GM21825 (cell line): ENCODE data around the gene MPHOSPH8.
"Not testable (repeated sequence)": the region's sequence is repeated elsewhere in the genome, so short reads cannot be mapped to it uniquely, and the experiment has no call there.

Source experiments
- ATAC-seq: cut with Tn5 transposase; IDR thresholded peaks from one replicate; pipeline ENCODE4 v1.9.1; 2021; ENCODE audit warnings: mild to moderate bottlenecking, moderate library complexity; ENCODE audit not compliant: unreplicated experiment

Gene MPHOSPH8

DNA sequence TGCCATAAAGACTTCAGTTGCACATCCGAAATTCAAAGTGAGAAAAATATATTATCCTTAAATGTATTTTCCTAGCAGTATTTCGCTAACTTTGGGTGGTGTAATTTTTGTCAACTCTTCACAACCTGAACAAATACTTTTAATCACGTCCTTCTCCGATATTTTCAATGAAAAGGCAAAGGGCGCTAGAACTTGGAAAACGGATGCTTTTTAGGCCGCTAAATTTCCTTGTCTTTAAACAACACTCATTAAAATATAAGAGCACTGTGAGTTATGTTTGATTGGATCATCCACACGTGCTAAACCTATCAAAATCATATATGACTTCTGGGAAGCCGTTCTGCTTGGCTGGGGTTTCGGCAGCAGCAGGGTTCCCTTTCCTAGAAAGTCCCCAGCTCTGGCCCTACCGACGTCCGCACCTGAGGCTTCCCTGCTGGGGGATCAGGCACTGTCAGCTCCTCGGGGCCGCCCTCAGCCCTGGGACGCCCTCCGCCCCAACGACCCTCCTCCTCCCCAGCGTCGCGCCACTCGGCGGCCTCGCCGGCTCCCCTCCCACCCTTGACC lies 462 bp upstream of the MPHOSPH8 start:
- ATAC-seq, result no peak

DNA sequence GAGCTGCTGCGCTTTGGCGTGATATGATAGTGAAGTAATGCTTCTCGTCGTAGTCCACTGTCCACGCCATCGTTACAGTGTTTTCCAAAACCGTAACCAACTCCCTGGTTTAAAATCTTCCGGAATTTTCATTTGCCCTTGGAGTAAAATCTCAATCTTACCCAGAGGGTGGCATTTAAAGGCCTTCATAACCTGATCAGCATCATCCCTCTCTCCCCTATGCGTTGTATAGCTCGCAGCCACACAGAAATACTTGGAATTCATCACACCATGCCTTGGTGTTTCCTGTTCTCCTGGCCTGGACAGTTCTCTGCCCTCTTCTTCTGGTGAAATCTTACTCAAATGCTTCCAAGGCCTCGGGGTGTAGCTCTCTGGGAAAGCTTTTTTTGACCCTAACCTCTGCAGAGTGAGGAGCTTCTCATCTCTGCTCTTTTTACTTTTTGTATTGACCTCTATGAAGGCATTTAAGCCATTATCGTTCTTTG lies 839 bp downstream of the MPHOSPH8 start:
- no peak for ATAC-seq

DNA sequence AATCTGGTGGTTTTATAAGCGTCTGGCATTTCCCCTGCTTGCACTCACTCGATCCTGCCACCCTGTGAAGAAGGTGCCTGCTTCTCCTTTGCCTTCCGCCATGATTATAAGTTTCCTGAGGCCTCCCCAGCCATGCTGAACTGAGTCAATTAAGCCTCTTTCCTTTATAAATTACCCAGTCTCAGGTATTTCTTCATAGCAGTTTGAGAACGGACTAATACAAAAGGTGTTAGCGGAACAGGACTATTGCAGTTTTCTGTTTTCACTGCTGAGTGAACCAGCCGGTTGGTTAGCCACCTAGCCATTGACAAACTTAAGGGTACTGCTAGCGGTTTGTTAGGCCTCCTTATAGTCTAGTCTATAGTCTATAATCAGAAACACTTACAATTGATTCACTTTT lies 2.5 kb downstream of the MPHOSPH8 start:
- ATAC-seq, result not testable (repeated sequence)

DNA sequence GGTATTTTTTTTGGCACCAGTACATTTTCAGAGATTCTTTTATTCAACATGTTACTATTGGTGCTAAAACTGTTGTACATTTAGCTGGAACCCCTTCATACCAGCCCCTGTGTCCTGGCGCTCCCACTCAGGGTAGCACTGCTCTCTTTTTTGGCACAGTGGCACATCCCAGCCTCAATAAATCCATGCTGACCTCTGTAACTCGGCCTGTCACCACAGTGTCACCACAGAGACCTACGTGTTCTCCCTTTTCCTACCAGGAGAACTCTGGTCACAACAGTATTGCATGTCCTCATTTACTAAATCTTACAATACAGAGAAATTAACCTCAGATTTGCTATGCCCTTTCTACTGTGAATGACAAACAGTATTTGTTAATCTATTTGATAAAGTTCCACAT lies 10.2 kb downstream of the MPHOSPH8 start:
- no peak for ATAC-seq

DNA sequence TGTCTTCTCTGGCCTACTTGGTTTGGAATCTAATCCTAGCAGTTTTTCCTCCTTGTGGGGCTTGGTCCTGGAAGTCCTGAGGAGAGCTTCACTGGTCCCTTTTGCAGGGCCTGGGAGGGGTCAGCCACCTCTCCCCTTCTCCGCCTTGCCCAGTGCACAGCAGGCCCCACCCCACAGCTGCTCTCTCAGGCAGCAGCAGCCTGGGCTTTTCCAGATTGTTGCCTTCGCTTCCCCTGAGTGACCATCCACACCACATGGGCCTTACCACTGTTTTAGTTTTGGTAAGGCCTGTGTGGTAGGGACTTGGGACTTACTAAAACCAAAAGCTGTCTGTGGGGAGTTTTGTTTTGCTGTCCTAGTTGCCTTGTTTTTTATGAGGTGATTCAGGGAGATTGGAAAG lies 11.5 kb downstream of the MPHOSPH8 start:
- ATAC-seq, result no peak

DNA sequence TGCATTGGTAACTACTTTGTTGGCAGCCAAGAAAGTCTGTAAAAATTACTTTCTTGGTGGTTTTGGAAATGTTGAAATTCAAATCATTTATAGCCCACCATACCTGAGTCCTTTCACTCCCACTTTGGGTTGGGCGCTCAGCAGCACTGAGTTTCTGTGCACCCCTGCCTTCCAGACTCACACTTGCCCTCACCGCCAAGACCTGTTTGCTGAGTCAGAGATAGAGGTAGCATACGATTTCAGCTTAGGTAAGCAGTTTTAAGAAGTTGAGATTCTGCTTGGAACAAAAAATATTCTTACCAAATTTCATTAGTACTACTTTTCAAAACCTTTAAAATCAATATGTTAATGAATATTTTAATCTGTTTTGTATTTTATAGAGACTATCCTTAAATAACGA lies 12.6 kb downstream of the MPHOSPH8 start:
- no peak for ATAC-seq

DNA sequence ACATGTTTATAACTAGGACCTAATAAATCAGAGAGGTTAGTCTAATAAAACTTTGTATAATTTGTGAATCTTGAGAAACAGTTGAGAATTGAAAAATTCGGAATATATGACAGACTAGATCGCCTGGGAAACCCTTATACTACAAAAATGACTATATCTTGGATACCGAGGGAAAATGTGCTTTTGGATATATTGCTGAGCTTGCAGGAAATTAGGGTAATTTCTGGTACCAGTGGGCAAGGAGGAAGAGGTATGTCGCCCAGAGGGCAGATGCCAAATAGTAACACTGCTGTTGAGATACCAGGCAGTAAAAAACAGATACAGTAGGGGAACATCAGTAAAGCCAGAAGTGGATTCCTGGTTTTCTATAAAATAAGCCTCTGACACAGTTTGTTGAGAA lies 17.3 kb downstream of the MPHOSPH8 start:
- ATAC-seq, result no peak

DNA sequence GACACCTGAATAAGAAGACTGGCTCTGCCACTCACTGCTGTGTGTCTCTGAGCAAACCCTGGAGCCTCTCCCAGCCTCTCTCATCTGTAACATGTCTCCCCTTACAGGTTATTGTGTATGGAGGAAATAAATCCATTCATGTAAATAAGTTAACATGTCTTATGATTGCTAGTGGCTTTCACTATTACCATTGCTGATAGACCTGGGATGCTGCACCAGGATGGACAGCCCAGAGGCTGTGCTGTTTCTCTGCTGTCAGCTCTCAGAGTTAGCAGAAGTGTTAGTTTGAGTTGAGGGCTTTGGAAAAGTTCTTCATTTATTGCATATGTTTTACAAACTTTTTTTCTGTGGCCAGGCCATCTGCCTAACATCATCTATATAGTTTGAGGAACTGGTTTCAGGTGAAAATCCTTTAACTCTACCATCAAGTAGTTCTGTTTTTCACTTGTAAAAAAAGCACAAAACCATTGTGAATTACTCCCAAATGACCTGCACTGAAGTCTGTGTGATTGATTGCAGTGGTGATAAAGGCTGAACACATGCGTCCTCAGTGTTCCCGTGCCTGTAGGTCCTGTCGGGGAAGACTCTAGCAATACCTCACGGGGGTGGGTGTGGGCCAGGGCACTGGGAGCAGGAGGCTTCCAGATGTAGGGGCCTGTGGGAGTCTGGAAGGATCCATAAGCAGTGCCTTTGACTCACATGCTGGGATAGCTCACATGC lies 24.6 kb downstream of the MPHOSPH8 start:
- ATAC-seq, result no peak

DNA sequence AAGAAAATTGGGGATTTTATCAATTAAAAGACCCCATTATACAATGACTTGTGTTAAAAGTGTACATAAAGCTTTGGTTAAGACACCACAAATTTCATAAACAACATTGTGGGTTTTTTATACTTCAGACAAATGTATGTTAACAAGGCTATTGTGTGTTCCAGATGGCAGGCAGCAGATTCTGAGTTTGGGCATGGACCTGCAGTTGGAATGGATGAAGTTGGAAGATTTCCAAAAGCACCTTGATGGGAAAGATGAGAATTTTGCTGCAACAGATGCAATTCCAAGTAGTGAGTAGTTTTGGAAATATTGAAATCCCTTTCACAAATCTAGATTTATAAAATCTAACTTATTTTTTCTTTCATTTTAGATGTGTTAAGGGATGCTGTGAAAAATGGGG lies 25.4 kb downstream of the MPHOSPH8 start:
- no peak for ATAC-seq

DNA sequence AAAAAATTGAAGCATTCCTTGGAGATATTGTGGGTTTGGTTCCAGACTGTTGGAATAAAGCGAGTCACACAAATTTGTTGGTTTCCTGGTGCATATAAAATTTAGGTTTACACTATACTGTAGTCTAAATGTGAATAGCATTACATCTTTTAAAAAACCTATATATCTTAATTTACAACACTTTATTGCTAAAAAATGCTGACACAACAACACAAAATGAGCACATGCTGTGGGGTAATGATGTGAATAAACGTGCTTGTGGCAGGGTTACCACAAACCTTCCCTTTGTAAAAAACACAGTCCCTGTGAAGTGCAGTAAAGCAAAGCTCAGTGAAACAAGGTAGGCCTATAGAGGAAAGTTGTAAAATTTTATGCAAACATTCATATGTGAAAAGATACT lies 27.7 kb downstream of the MPHOSPH8 start:
- ATAC-seq, result no peak

DNA sequence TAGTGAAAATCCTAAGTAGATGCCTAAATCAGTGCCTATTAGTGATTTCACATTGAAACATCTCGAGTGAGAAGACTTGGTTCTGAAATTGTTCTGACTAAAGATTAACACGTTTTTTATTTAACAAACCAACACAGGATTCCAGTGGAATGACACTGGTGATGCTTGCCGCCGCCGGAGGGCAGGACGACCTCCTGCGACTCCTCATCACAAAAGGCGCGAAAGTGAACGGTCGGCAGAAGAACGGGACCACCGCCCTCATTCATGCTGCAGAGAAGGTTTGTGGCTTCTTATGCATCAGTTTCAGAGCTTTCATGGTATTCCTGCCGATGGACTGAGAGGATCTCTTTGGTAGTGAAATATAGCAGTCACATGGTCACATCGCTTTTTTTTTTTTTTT lies 28.1 kb downstream of the MPHOSPH8 start:
- ATAC-seq, result no peak

DNA sequence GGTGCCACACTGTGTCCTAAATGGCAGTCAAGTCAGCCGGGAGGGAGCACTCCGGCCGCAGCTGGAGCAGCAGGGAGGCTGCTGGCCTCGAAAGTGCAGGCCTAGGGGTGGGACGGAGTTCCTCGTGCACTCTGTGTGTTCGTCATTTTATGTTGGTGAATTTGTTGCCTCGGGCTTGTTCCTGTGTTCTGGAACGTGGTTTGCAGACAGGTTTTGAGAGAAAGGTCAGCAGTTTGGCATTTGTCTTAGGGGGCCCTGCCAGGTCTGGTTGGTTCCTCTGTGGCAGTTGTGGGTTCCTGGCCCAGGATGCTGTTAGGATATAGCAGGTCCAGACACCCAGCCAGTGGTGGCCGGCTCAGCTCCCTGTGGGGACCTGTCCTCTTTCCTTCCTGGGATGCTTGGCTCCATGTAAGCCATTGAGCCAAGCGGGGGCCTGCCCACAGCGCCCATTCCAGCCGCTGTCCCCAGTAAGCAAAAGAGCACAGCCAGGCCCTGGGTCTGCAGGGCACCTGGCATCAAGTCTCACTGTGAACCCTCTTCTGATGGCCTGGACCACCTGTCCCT lies 30.0 kb downstream of the MPHOSPH8 start:
- ATAC-seq, result no peak

DNA sequence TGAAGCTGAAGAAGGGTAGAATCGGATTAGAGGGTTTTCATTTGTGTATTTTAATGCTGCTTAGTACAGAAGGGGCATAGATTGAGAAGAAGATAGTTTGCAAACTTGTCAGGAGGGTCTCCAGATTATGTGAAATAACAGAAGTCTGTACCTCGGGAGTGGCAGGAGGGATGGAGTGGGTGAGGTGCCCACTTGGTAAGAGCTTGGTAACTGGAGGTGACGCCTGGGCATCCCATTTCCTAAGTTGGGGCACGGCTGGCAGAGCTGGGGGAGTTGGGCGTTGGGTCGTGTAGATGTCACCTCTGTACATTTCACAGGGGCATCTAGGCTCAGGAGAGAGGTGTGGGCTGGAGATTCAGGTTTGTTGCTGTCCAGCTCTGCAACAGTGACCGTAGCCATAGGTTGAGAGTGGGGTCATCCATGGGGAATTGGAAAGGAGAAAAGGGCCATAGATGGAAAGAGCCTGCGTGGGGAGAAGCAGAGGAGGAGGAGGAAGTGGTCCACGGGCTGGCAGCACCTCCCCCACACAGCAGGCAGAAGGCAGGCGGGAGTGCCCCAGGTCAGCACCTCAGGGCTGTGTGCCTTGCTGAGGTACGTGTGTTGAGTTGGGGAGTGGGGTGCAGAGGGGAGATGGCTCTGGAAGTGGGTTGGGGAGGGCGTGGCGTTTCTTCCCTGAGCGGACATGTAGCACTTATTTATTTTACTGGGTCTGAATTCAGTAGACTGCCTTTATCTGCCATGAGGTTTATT lies 31.2 kb downstream of the MPHOSPH8 start:
- no peak for ATAC-seq

DNA sequence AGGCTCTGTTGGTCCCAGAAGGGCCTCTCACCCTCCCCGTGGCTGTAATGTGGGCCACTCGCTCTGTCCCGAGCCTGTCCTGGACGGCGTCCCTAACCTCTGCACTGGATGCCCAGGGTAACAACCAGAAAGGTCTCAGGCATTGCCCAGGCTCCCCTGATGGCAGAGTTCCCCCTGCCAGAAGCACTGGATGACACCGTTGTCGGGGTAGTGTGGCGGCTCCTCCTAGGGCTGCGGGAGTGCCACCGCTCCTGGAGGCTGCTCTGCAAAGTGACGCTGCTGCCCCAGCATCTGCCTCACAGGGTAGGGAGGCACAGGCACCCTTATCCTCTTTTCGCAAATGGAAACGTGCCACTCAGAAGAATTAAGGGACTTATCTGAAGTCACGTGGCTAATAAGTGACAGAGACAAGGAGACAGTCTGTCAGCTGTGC lies 32.0 kb downstream of the MPHOSPH8 start:
- ATAC-seq, result no peak

DNA sequence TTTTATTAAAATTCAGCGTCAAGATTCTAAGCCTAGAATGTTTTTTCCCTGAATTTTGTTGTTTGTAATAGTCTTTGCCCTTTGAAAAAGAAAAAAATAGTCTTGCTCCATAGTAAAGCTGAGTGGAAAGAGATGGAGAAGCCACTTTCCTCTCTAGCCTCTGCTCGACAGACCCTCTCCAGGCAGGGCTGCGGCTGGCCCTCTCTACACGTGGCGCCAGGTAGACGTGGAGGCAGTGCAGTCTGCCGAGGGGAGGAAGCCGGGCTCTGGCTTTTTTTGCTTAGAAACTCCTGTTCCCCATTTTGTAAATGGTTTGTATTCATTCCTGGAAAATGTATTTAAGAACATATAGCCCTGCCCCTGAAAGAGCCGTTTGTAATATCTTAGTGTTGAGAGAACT lies 35.3 kb downstream of the MPHOSPH8 start:
- no peak for ATAC-seq

DNA sequence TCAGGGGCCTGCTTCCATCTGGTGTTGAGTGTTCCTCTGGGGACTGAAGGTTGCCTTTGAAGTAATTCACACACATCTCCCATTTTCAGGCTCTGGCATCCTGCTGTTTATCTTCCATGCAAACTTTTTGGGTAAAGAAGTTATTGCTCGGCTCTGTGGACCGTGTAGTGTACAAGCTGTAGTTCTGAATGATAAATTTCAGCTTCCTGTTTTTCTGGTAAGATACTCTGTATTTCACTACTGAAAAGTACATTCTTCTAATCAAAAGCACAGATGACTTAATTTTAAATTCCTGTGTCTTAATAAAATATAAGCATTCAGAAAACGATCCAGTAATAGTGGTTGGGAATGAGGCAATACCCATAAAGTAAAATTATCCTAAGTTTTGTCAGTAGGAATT lies 36.7 kb downstream of the MPHOSPH8 start:
- no peak for ATAC-seq

DNA sequence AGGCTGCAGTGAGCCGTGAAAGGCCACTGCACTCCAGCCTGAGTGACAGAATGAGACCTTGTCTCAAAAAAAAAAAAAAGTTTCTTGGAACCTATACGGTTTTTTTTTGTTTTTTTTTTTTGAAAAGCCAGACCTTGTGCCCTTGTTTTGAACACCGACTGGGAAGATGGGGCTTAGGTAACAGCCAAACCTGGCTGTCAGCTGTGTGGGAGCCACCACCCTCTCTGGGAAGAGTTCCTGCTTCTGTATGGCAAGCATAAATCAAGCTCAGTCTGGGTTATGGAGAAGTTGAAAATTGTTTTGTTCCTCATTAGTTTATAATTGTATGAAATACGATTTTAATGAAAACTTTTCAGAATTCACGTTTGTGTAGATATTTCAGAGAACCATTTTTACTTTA lies 39.5 kb downstream of the MPHOSPH8 start:
- ATAC-seq, result no peak

DNA sequence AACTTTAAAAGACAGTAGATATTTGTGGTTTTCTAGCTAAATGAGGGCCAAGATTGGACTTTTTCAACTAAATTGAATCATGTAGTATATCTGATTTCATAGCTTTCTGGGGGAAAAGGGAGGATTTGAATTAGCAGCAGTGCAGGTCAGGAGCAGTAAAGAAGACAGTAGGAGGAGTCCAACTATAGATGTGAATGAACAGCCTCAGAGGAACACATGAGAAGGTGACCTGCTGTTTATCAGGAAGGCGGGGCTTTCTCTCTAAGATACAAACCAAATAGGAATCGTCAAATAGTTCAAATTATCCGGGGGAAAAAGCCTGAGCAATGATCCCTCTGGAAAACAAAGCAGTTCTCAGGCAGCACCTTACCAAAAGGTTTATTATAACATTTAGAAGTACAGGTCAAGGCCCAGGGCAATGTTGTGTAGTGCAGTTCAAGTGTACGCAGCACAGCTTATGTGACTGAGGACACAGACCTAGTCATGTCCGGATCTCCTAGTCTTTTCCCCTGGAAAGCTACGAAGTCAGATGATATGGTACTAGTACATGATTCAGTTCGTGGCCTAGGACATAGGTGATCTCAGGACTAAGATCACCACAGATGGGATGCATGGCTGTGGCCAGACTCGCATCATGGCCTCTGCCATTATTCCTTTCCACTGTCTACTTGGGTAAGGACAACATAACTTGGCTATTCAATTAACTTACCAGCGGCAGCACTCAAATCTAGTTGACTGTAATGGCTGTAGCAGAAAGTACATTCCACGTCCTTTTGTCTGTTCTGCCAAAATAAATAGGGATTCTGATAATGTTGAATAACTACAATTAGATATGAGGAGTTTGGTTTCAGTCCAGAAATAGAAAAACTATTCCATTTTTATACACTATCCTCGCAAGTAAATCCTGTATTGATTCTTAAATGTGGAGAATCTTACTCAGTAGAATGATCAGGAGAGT lies 40.3 kb downstream of the MPHOSPH8 start:
- no peak for ATAC-seq

DNA sequence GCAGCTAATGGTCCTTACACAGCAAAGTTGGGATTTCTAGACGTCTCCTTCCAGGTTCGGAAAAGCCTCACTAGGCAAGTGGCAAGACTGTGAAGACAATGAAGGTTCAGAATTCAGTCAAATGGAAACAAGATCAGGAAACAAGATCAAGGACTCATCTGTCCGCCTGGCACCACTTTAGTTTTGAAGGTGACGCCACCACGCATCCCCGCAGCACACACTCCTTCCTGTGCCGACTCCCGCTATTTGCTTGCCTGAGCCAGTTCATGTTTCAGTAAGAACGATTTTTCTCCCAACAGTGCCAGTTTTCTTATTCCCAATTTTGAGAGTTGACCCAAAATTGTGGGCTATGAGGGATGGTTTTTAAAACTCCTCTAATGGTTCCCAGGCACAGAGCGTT lies 41.4 kb downstream of the MPHOSPH8 start:
- ATAC-seq, result no peak

DNA sequence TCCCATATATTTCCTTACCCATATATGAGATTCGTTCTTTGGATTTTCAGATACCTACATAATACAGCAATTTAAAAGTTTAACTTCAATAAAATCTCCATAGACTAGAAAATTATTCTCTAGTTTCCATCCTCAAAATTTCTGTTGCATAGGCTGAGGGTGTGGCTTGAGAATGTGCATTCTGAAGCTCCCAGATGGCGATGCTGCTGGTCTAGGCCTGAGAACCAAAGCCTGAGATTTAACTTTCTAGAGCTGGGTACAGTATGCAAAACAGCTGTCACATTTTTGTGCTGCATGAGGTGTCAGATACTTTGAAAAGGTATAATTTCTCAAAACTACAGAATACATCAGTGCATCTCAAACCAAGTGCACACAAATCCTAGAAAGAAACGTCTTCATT lies 42.7 kb downstream of the MPHOSPH8 start:
- ATAC-seq, result no peak

DNA sequence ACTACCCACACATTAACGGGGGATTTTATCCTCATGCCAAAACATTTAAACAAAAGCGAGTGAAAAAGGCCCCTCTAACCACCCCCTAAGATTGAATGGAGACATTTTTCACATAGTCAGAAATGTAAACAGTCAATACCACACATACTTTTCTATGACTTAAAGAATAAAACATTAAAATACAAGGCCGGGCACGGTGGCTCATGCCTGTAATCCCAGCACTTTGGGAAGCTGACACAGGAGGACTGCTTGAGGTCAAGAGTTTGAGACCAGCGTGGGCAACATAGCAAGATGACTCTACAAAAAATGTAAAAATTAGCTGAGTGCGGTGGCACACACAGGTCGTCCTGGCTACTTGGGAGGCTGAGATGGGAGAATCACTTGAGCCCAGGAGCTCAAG lies 47.3 kb downstream of the MPHOSPH8 start:
- ATAC-seq, result no peak
